ENCODE results near the gene ZSWIM5.

The ZSWIM5 gene

DNA sequence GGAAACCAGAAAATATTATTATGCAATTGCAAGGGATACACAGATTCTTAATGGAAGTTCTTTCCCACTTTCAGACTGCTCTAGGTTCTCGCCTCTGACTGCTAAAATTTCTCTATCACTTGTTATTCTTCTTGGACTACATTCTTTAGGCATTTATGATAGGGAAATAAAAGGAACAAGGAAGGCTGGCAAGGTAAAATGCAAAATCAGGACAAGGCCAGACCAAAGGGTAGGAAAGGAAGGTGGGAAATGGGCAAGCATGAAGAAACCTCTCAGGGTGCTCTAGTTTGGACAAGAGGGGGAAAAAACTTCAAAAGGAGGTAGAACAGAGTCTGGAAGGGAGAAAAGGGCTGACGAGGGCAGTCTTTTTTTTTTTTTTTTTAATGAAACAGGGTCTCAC, 168.2 kb downstream of the ZSWIM5 start:
- DNase-seq (ENCODE audit: insufficient read length, low spot score) (no peak), FAIRE-seq (no peak)

DNA sequence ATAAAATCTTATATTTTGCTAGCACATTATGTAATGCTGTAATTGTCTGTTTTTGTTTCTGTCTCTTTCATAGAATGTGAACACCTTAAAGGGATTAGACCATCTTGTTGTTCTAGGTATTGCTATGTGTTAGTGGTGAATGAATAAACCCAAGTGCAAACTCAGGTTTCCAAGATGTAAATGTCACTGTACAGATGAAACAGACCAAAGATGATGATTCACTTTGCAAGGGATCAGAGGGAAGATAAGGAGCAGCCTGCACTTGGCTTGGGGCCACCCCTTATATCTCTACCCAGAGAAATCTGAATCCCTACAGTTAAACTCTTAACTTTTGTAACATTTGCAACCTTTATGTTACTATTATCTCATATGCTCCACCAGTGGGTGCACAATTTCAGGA, 168.9 kb downstream of the ZSWIM5 start:
- DNase-seq (ENCODE audit: insufficient read length, low spot score) (no peak), FAIRE-seq (no peak)

DNA sequence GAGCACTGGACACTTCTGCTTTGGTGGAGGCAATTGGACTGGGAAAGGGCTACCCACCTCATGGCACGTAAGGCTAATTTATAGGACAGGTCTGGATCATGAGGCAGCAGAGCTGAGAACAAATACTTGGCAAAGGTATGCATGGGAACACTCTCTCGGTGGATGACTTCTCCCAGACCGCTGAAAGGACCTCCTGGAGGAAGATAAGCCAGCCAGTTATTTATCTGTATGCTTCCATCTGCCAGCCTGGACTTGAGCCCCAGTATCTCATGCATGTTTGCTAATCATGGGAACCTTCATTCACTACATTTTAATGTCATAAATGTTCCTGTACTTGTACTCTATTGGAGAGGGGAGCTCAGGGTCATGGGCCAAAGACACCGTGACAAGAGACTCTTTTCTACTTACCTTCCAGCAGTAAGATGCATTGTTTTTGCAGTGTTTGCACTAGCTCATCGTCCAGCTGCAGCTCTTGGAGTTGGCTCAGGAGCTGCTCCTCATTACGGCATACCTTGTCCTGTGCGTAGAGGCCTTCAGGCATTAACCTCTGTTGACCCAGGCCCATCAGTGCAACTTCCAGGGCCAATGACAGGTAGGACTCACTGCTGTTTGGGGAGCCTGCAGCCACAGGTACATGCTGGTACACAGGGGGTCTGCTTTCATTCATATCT, 170.6 kb downstream of the ZSWIM5 start:
- no peak for FAIRE-seq
- no peak for DNase-seq (ENCODE audit: insufficient read length, low spot score)

- FAIRE-seq, result peak; percentile 14
- DNase-seq (ENCODE audit: insufficient read length, low spot score), result peak; percentile 42
Measured at GRCh38 chr1:45033356-45033755, 173.0 kb downstream of the ZSWIM5 start.

DNA sequence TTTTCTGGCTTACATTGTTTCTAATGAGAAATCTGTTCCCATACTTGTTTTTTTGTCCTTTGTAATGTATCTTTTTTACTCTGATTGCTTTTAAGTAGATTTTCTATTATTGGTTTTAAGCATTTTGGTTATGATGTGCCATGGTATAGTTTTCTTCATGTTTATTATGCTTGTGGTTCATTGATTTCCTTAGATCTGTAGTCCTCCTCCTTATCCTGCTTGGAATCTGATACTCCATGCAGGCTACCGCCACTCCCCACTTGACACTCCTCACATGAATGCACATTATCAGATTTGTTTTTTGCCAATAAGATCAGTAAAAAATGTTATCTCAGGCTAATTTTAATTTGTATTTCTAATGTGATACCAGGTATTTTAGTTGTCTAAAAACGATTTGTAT, 173.6 kb downstream of the ZSWIM5 start:
- FAIRE-seq, result no peak
- no peak for DNase-seq (ENCODE audit: insufficient read length, low spot score)

DNA sequence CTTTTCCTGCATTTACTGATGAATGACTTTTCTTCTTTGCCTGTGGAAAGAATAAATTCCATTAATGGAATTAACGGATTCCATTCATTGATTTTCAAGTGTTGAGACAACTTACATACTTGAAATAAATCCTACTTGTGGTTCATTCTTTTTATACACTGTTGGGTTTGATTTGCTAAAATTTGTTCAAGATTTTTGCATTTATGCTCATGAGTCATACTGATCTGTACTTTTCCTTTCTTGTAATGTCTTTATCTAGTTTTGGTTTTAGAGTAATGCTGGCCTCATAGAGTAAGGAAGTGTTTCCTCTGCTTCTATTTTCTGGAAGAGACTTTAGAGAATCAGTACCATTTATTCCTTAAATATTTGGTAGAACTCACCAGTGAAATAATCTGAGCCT, 180.0 kb downstream of the ZSWIM5 start:
- no peak for DNase-seq (ENCODE audit: insufficient read length, low spot score)
- FAIRE-seq, result no peak

DNA sequence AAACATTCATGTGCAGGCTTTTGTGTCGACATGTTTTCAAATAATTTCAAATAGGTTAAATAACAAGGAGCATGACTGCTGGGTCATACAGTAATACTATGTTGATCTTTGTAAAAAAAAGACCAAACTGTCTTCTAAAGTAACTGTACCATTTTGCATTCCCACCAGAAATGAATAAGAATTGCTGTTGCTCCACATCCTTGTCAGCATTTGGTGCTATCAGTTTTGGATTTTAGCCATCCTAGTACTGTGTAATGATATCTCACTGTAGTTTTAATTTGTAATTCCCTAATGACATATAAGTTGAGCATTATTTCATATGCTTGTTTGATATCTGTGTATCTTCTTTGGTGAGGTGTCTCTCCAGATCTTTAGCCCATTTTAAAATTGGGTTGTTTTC, 182.7 kb downstream of the ZSWIM5 start:
- FAIRE-seq (no peak), DNase-seq (ENCODE audit: insufficient read length, low spot score) (no peak)

- DNase-seq (ENCODE audit: insufficient read length, low spot score), result no peak
- peak; percentile 75 for FAIRE-seq
Measured at GRCh38 chr1:45018599-45019230, 187.7 kb downstream of the ZSWIM5 start.

DNA sequence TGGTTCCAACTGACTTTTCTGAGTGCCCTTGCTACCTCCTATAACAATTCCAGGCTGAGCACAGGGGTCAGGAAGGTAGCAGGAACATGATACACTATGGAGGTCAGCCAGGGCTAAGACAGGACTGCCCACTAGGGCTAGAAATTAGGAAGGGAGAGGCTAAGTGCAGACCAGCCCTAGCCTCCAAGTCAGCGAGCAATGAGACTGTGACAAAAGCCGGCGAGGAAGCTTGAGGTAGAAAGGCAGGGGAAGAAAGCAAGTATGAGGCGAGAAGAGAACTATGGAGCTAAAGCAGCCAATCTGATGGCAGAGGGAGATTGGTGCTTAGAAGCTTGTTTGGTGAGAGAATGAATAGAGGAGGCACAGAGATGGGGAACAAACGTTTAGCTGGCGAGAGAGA, 189.6 kb downstream of the ZSWIM5 start:
- no peak for DNase-seq (ENCODE audit: insufficient read length, low spot score)
- FAIRE-seq, result no peak

DNA sequence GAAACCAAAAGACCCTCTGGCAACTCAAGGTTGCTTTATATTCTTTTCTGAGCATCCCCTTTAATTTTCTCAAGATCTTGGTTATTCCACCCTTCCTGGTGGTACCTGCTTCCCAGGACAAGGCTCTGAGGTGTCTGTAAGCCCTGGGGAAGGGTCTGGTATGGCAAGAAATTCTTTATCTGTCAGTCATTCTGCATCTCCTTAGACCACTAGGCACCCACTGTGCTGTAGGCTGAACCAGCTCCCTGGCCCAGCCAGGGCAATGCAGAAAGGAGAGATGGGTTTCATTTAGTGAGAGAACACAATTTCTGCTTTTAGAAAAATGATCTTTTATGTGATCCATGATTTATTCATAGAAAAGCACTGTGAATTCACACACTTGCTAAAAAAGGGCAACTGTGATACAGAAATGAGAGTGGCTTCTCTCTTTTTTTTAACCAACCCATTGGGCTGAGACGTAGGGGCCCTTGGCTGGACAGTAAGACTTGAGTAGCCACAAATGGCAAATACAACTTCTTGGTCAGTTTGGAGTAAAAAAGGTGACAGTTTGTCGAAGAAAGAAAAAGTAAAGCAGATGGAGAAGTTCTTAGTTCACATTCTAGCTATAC, 190.2 kb downstream of the ZSWIM5 start:
- no peak for DNase-seq (ENCODE audit: insufficient read length, low spot score)
- FAIRE-seq, result no peak

DNA sequence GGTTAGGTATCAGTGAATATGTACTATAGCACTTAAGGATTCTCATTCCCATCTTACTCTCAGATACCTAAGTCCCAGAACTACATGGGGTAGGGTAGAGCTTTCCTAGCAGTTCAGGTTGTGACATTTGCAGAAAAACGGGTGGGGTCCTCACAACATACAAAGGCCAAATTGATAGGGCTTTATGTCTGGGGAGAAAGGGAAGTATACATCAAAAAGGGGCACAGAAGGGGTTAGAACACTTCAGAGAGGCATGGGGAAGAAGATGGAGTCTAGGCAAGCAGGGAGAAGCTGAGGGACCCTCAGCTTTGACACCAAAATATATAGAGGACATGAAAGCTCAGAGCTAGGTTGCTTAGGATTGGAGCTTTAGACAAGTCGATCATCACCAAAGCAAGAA, 190.7 kb downstream of the ZSWIM5 start:
- no peak for FAIRE-seq
- no peak for DNase-seq (ENCODE audit: insufficient read length, low spot score)

DNA sequence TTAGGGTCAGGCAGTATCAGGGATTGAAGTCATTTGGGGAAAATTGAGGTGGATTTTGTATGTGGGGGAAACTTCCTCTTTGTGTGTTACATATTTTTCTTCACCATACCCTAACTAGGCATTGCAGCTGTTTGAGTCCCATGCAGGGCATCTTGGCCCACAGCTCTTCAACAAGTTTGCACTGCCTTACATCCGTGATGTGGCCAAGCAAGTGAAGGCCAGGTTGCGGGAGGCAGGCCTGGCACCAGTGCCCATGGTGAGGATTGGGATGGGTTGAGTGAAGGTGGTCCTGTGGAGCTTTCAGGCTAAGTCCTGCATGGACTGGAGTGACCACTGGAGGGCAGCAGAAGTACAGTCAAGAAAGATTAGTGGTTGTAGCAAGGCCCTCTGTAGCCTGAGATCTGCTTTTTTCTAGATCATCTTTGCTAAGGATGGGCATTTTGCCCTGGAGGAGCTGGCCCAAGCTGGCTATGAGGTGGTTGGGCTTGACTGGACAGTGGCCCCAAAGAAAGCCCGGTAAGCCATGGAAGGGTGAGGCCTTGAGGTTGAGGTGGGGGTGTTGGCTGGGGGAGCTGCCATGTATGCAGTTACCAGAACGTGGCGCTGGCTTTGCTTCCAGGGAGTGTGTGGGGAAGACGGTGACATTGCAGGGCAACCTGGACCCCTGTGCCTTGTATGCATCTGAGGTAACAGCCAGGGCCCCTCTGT, 191.9 kb downstream of the ZSWIM5 start:
- DNase-seq (ENCODE audit: insufficient read length, low spot score) (peak; percentile 54), FAIRE-seq (peak; percentile 75)

- DNase-seq (ENCODE audit: insufficient read length, low spot score) (no peak), FAIRE-seq (no peak)
Measured at GRCh38 chr1:45013551-45014209, 192.7 kb downstream of the ZSWIM5 start.

- FAIRE-seq (peak; percentile 8), DNase-seq (ENCODE audit: insufficient read length, low spot score) (no peak)
Measured at GRCh38 chr1:45012639-45013278, 193.6 kb downstream of the ZSWIM5 start.

- FAIRE-seq, result peak; percentile 100
- peak; percentile 86 for DNase-seq (ENCODE audit: insufficient read length, low spot score)
Measured at GRCh38 chr1:45011837-45012638, 194.4 kb downstream of the ZSWIM5 start, which contains the start of gene UROD. UROD (plus strand) TSS chr1:45012254; CDS start chr1:45012266, 12 bp downstream.

DNA sequence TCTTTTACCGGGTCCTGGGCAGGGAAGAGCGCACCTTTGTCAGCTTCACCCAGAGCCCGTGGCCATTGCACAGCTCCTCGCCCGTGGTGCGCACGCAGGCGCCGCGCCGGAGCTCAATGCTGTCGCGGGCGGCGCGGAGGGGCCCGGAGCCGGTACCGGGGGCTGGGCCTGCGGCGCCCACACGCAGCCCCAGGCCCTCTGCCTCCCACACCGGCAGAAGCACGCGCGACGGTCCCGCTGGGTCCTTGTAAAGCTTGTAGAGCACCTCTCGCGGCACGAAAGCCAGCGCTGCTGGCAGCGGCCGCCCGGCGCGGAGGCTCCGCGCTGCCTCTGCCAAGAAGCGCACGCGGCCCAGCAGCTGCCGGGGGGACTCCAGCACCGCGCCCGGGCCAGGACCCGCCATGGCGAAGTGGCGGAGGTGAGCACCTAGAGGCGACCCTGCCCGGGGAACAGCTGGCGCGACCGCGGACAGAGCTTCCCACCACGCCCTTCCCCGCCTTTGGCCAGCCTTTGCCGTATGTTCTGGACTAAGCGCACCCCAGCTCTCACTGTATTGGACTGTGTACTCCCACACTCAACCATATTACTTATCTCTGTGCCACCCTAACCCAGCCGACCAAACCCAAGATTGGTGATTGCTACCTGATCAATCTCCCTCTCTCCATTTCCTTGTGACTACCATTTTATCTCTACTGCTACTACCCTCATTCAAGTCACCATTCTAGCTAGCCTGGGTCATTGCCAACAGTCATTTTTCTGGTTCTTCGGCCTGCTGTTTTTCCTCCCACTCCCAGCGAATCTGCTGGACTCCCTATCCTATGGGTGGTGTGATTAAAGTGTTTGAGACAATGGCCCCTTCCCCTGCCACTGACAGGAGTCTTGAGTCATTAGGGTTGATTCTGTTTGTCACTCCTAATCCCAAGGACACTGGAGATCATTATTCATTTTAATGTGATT, 195.3 kb downstream of the ZSWIM5 start, which contains the start of gene HECTD3:
HECTD3 (minus strand) TSS at position 470 of the 957 bp plus-strand sequence; CDS start at position 403, 67 bp downstream.
- FAIRE-seq, result peak; percentile 91
- peak; percentile 78 for DNase-seq (ENCODE audit: insufficient read length, low spot score)

DNA sequence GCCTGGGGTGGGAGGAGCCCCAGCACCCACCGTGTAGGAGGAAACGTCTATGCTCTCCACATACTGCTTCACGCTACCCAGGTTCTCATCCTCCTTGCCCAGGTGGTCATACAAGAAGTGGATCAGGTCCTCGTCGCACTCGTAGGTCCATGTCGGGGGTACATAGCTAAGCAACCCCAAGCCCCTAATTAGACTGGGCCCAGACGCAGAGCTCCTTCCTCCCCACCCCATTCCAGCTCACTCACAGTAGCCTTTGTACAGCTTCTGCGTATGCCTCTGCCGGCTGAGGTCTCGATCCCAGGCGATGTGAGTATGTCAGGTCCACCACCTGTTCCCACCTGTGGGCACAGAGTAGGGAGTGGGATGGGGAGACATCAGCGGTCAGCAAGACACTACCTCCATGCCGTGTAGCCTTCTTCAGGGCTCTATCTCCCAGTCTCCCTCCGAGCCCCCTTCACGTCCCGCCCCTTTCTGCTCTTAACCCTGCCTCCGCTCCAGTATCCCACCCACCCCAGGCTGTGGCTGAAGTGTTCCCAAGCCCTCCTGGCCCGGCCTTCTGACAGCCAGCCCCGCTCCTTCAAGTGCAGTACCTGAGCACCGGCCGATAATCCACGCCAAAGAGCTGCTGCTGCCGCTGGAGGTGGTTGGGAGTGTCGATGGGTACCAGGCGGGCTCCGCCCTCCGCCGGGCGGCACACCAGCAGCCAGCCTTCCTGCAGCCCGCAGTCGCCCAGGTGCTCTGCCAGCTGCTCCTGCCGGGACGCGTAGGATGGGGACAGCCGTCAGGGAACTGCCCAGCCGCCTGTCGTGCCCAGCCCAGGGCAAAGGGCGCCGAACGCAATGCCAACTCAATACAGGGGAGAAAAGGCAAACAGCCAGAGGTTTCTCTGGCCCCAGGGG, 196.2 kb downstream of the ZSWIM5 start:
- no peak for FAIRE-seq
- DNase-seq (ENCODE audit: insufficient read length, low spot score), result no peak

All from GM19239 (cell line).